Parathyroid adenoma (tissue), 2 donors: ENCODE data around the gene CDR2L.
A peak's percentile ranks its signal among the peaks of the same experiment; 100 is the strongest.

Source experiments
- H2AFZ ChIP-seq: fragments of 300-600 bp; sonication (generic); one replicate; pipeline ENCODE4 v1.7.0; 2017; ENCODE audit warnings: antibody characterized with exemption, mild to moderate bottlenecking
- H3K27ac ChIP-seq: fragments of 300-600 bp; sonication (generic); one replicate; pipeline ENCODE4 v1.7.0; 2017
- H3K27me3 ChIP-seq: fragments of 300-600 bp; sonication (generic); one replicate; pipeline ENCODE4 v1.7.0; 2017; ENCODE audit warnings: low read length; ENCODE audit not compliant: control insufficient read depth, insufficient read depth
- H3K36me3 ChIP-seq: fragments of 300-600 bp; sonication (generic); one replicate; pipeline ENCODE4 v1.7.0; 2017; ENCODE audit warnings: low read length; ENCODE audit not compliant: control insufficient read depth, insufficient read depth
- H3K4me1 ChIP-seq: fragments of 300-600 bp; sonication (generic); one replicate; pipeline ENCODE4 v1.7.0; 2017; ENCODE audit warnings: control low read depth
- H3K4me2 ChIP-seq: fragments of 300-600 bp; sonication (generic); one replicate; pipeline ENCODE4 v1.7.0; 2017; ENCODE audit warnings: low read length
- H3K4me3 ChIP-seq: fragments of 300-600 bp; sonication (generic); one replicate; pipeline ENCODE4 v1.7.0; 2017; ENCODE audit warnings: low read depth, low read length
- H3K79me2 ChIP-seq: fragments of 300-600 bp; sonication (generic); one replicate; pipeline ENCODE4 v1.7.0; 2017; ENCODE audit warnings: control low read depth
- H3K9ac ChIP-seq: fragments of 300-600 bp; sonication (generic); one replicate; pipeline ENCODE4 v1.7.0; 2017; ENCODE audit warnings: mild to moderate bottlenecking
- H3K9me3 ChIP-seq: fragments of 300-600 bp; sonication (generic); one replicate; pipeline ENCODE4 v1.7.0; 2017; ENCODE audit warnings: low read length; ENCODE audit not compliant: control insufficient read depth
- CTCF ChIP-seq: fragments of 300-600 bp; sonication (generic); IDR thresholded peaks from one replicate; pipeline ENCODE4 v1.7.0; 2017; ENCODE audit warnings: antibody characterized with exemption, mild to moderate bottlenecking
- donor health status: primary hyperparathyroidism.

Gene CDR2L

GRCh38 chr17:74961657-74962350 is 25.6 kb upstream of the CDR2L start:
- H3K9ac ChIP-seq = no peak overlapping the region
- TF ChIP-seq CTCF = peak; percentile 85
- H3K27ac ChIP-seq = no peak overlapping the region
- no peak overlapping the region for H3K4me2 ChIP-seq
- H3K79me2 ChIP-seq = no peaks in the 10 kb centered on the region
- H3K27me3 ChIP-seq = no peaks in the 10 kb centered on the region
- H3K36me3 ChIP-seq = no peaks in the 10 kb centered on the region
- no peak overlapping the region for H2AFZ ChIP-seq
- H3K4me3 ChIP-seq = no peak overlapping the region
- no peaks in the 10 kb centered on the region for H3K4me1 ChIP-seq
- no peaks in the 10 kb centered on the region for H3K9me3 ChIP-seq

GRCh38 chr17:74962622-74963394 is 24.6 kb upstream of the CDR2L start:
- no peak overlapping the region for H3K4me3 ChIP-seq
- H3K4me2 ChIP-seq = no peak overlapping the region
- no peak for TF ChIP-seq CTCF
- no peaks in the 10 kb centered on the region for H3K36me3 ChIP-seq
- H3K27ac ChIP-seq = no peak overlapping the region
- H3K4me1 ChIP-seq = no peaks in the 10 kb centered on the region
- no peak overlapping the region for H2AFZ ChIP-seq
- no peaks in the 10 kb centered on the region for H3K9me3 ChIP-seq
- H3K9ac ChIP-seq = no peak overlapping the region
- no peaks in the 10 kb centered on the region for H3K27me3 ChIP-seq
- H3K79me2 ChIP-seq = no peaks in the 10 kb centered on the region

GRCh38 chr17:74963656-74964055 is 23.8 kb upstream of the CDR2L start:
- H3K27ac ChIP-seq = no peak overlapping the region
- H3K4me1 ChIP-seq = no peaks in the 10 kb centered on the region
- H3K4me2 ChIP-seq = no peak overlapping the region
- H3K9me3 ChIP-seq = no peaks in the 10 kb centered on the region
- H3K9ac ChIP-seq = no peak overlapping the region
- no peaks in the 10 kb centered on the region for H3K36me3 ChIP-seq
- no peak overlapping the region for H3K4me3 ChIP-seq
- H3K79me2 ChIP-seq = no peaks in the 10 kb centered on the region
- H3K27me3 ChIP-seq = no peaks in the 10 kb centered on the region
- H2AFZ ChIP-seq = no peak overlapping the region
- TF ChIP-seq CTCF = no peak

- H3K9ac ChIP-seq = no peak overlapping the region
- TF ChIP-seq CTCF = no peak
Observed at GRCh38 chr17:74964246-74964761, 23.1 kb upstream of the CDR2L start.

More at GRCh38 chr17:74964246-74964761, 23.1 kb upstream of the CDR2L start:
- H3K27ac ChIP-seq = no peak overlapping the region
- H3K79me2 ChIP-seq = no peaks in the 10 kb centered on the region
- no peaks in the 10 kb centered on the region for H3K9me3 ChIP-seq
- H3K4me2 ChIP-seq = no peak overlapping the region
- H3K36me3 ChIP-seq = no peaks in the 10 kb centered on the region
- H3K27me3 ChIP-seq = no peaks in the 10 kb centered on the region
- no peak overlapping the region for H3K4me3 ChIP-seq
- H2AFZ ChIP-seq = no peak overlapping the region
- no peaks in the 10 kb centered on the region for H3K4me1 ChIP-seq
